ENCODE data around the gene SH3BGRL2.

GRCh38 chr6:79694623-79695343, 63.7 kb downstream of the SH3BGRL2 start:
- TF ChIP-seq TAF1 (IDR thresholded peaks at IDR 0.05; ENCODE audit: low read depth) (no peak), MAX (IDR thresholded peaks at IDR 0.05) (no peak), YY1 (IDR thresholded peaks at IDR 0.05; ENCODE audit: low read depth) (no peak), RAD21 (IDR thresholded peaks at IDR 0.05; ENCODE audit: low read depth) (no peak), FOXM1 (IDR thresholded peaks at IDR 0.05; ENCODE audit: borderline replicate concordance, low read depth) (no peak)

Data from Ishikawa (cell line).